Gastroesophageal sphincter (tissue), 4 donors: Measurements from ENCODE around the gene STX8. TPM values are rescaled to one million over a fixed set of nuclear protein-coding genes. Genes with fewer than 3 reads are reported as not detected.

Experiments used
- ATAC-seq: fragments of 150-250 bp; one replicate; pipeline ENCODE4 v1.9.1; 2016; ENCODE audit warnings: mild to moderate bottlenecking, moderate library complexity
- H3K27ac ChIP-seq, 4 donors: fragments of 200-600 bp; sonication (generic) in 3 of 4; 1 replicate in 3 of 4; 2 replicates in 1 of 4; pipeline ENCODE4 v1.5.1; 2016 to 2019
- H3K27me3 ChIP-seq: fragments of 200-600 bp; sonication (generic); one replicate; pipeline ENCODE4 v1.5.1; 2019
- H3K36me3 ChIP-seq, 2 donors: fragments of 200-600 bp; sonication (generic); one replicate each; pipeline ENCODE4 v1.5.1; 2019; ENCODE audit warnings: control low read depth in 1 of 2
- H3K4me1 ChIP-seq, 3 donors: fragments of 200-600 bp; sonication (generic); 1 replicate in 2 of 3; 2 replicates in 1 of 3; pipeline ENCODE4 v1.5.1; 2016 to 2019; ENCODE audit warnings: control low read depth in 2 of 3
- H3K4me3 ChIP-seq, 2 donors: fragments of 200-600 bp; sonication (generic); one replicate each; pipeline ENCODE4 v1.5.1; 2019; ENCODE audit warnings: mild to moderate bottlenecking in 1 of 2, moderate library complexity in 1 of 2
- H3K9me3 ChIP-seq, 3 donors: fragments of 200-600 bp; sonication (generic); one replicate each; pipeline ENCODE4 v1.5.1; 2017 to 2019; ENCODE audit warnings: control low read depth in 2 of 3
- CTCF ChIP-seq, 4 experiments: fragments of 200-600 bp in 2 of 4; fragments of 450-650 bp in 2 of 4; sonication (generic) in 1 of 4; IDR thresholded peaks; one replicate each; pipeline ENCODE4 v1.5.1; 2017 to 2019; ENCODE audit warnings: antibody characterized with exemption in 4 of 4, mild to moderate bottlenecking in 2 of 4, moderate library complexity in 2 of 4
- EP300 ChIP-seq: sonication (generic); formaldehyde crosslinking; IDR thresholded peaks from one replicate; pipeline ENCODE4 v1.6.1; 2017; ENCODE audit warnings: antibody characterized with exemption, mild to moderate bottlenecking
- POLR2A ChIP-seq, 2 donors: fragments of 450-650 bp; IDR thresholded peaks; one replicate each; pipeline ENCODE4 v1.6.1; 2017; ENCODE audit warnings: antibody characterized with exemption in 2 of 2, mild to moderate bottlenecking in 2 of 2, moderate library complexity in 1 of 2
- POLR2AphosphoS5 ChIP-seq: sonication (generic); formaldehyde crosslinking; IDR thresholded peaks from one replicate; pipeline ENCODE4 v1.6.1; 2017; ENCODE audit warnings: antibody characterized with exemption
- WGBS, 2 donors: methylation state at CpG; one replicate each; pipeline ENCODE4 v1.1.5; 2018; ENCODE audit warnings: low coverage in 1 of 2; 5-methylcytosine and 5-hydroxymethylcytosine counted together
- total RNA-seq, 4 donors: library from RNA; depleted of rRNA; stranded (reverse); fragments of >200 nt; gene quantifications; one replicate each; pipeline ENCODE4 v1.1.0, GENCODE V29; 2016

Gene STX8
- total RNA-seq, 4 donors from 2014 or later, result 67.9 to 106 (median 87.1) TPM

- no peak for ATAC-seq
- TF ChIP-seq CTCF (IDR thresholded peaks at IDR 0.05) (no peak), EP300 (no peak), POLR2AphosphoS5 (no peak), POLR2A (IDR thresholded peaks at IDR 0.05) (no peak)
Measured at GRCh38 chr17:9336817-9337216, 238.8 kb downstream of the STX8 start.

GRCh38 chr17:9334536-9335446, 240.8 kb downstream of the STX8 start:
- Histone ChIP-seq H3K4me1 (no peaks in the 10 kb centered on the region), H3K36me3 (no peaks in the 10 kb centered on the region), H3K27me3 (no peaks in the 10 kb centered on the region), H3K4me3 (no peak overlapping the region), H3K27ac (no peak overlapping the region), H3K9me3 (peaks cover 0 to 8% (median 0%) of the 10 kb centered on the region in 3 donors)
- 90 to 93% methylated on average over 8 to 10 of the region's 10 CpGs for WGBS, 2 donors
- ATAC-seq, result no peak
- TF ChIP-seq CTCF (IDR thresholded peaks at IDR 0.05) (no peak), POLR2AphosphoS5 (no peak), POLR2A (IDR thresholded peaks at IDR 0.05) (no peak), EP300 (no peak)

More at GRCh38 chr17:9336817-9337216, 238.8 kb downstream of the STX8 start:
- 67 to 69% methylated on average over 2 of the region's 2 CpGs for WGBS, 2 donors
- Histone ChIP-seq H3K27ac (no peak overlapping the region), H3K9me3 (peaks cover 0 to 8% (median 0%) of the 10 kb centered on the region in 3 donors), H3K4me1 (no peaks in the 10 kb centered on the region), H3K27me3 (no peaks in the 10 kb centered on the region), H3K4me3 (no peak overlapping the region), H3K36me3 (no peaks in the 10 kb centered on the region)

GRCh38 chr17:9332132-9332494, 243.5 kb downstream of the STX8 start:
- Histone ChIP-seq H3K36me3 (no peaks in the 10 kb centered on the region), H3K4me1 (no peaks in the 10 kb centered on the region), H3K9me3 (peaks cover 0 to 8% (median 0%) of the 10 kb centered on the region in 3 donors), H3K27me3 (no peaks in the 10 kb centered on the region), H3K27ac (no peak overlapping the region), H3K4me3 (no peak overlapping the region)
- TF ChIP-seq POLR2AphosphoS5, result no peak
- no peak for TF ChIP-seq CTCF (IDR thresholded peaks at IDR 0.05)
- no peak for TF ChIP-seq EP300
- no peak for TF ChIP-seq POLR2A (IDR thresholded peaks at IDR 0.05)
- 96 to 98% methylated on average over 5 of the region's 6 CpGs for WGBS, 2 donors
- ATAC-seq, result no peak

- H3K9me3 ChIP-seq, result peaks cover 0 to 8% (median 0%) of the 10 kb centered on the region in 3 donors
- no peaks in the 10 kb centered on the region for H3K36me3 ChIP-seq
- H3K27ac ChIP-seq, result no peak overlapping the region
- H3K4me1 ChIP-seq, result no peaks in the 10 kb centered on the region
- no peak for TF ChIP-seq CTCF (IDR thresholded peaks at IDR 0.05)
- TF ChIP-seq EP300, result no peak
- no peak for TF ChIP-seq POLR2A (IDR thresholded peaks at IDR 0.05)
- no peak for TF ChIP-seq POLR2AphosphoS5
- no peak overlapping the region for H3K4me3 ChIP-seq
- H3K27me3 ChIP-seq, result no peaks in the 10 kb centered on the region
- ATAC-seq, result no peak
- WGBS, 2 donors, result 76 to 86% methylated on average over 11 to 16 of the region's 16 CpGs
Measured at GRCh38 chr17:9331279-9332131, 244.1 kb downstream of the STX8 start.
